GDM1 (cell line): ENCODE results near the gene ACIN1.

Experiments
- DNase-seq: peaks from one replicate; lab custom pipeline; 2025; lab: John Stamatoyannopoulos, UW

ACIN1 gene, protein sequence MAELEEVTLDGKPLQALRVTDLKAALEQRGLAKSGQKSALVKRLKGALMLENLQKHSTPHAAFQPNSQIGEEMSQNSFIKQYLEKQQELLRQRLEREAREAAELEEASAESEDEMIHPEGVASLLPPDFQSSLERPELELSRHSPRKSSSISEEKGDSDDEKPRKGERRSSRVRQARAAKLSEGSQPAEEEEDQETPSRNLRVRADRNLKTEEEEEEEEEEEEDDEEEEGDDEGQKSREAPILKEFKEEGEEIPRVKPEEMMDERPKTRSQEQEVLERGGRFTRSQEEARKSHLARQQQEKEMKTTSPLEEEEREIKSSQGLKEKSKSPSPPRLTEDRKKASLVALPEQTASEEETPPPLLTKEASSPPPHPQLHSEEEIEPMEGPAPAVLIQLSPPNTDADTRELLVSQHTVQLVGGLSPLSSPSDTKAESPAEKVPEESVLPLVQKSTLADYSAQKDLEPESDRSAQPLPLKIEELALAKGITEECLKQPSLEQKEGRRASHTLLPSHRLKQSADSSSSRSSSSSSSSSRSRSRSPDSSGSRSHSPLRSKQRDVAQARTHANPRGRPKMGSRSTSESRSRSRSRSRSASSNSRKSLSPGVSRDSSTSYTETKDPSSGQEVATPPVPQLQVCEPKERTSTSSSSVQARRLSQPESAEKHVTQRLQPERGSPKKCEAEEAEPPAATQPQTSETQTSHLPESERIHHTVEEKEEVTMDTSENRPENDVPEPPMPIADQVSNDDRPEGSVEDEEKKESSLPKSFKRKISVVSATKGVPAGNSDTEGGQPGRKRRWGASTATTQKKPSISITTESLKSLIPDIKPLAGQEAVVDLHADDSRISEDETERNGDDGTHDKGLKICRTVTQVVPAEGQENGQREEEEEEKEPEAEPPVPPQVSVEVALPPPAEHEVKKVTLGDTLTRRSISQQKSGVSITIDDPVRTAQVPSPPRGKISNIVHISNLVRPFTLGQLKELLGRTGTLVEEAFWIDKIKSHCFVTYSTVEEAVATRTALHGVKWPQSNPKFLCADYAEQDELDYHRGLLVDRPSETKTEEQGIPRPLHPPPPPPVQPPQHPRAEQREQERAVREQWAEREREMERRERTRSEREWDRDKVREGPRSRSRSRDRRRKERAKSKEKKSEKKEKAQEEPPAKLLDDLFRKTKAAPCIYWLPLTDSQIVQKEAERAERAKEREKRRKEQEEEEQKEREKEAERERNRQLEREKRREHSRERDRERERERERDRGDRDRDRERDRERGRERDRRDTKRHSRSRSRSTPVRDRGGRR

GRCh38 chr14:23094666-23095195 lies at the start of gene ACIN1:
ACIN1 (minus strand) TSS chr14:23095136; CDS start chr14:23095112, 24 bp downstream.
- DNase-seq = no peak

DNA sequence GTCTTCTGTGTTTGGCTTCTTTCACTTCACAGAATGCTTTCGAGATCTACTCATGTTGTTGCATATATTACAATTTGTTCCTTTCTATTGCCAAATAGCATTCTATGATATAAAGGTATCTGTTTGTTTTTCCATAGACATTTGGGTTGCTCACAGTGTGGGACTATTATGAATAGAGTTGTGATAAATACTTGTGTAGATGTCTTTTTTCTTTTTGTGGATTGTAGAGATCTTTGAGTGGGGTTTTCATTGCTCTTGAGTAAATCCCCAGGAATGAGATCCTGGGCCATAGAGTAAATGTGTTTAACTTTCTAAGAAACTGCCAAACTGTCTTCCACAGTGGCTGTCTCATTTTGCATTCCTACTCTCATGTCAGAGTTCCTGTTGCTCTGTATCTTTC lies 49.0 kb upstream of the ACIN1 start:
- DNase-seq = no peak

DNA sequence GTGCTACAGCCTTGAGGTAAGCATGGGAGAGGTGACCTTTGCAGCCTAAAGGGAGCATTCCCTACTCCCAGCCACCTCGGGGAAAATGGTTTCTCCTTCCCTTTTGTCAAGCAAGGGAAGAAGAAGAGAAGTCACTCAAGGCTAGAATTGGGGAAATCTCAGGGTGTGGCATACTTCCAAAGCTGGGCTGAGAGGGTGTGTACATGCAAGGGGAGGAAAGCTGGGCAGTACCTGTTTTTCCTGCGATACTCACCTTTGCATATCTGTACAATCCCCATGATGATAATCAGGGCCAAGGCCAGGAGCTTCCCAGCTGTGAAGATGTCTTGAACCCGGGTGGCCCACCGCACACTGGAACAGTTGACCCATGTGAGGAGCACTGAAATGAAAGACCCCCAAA lies 47.9 kb upstream of the ACIN1 start:
- no peak for DNase-seq

DNA sequence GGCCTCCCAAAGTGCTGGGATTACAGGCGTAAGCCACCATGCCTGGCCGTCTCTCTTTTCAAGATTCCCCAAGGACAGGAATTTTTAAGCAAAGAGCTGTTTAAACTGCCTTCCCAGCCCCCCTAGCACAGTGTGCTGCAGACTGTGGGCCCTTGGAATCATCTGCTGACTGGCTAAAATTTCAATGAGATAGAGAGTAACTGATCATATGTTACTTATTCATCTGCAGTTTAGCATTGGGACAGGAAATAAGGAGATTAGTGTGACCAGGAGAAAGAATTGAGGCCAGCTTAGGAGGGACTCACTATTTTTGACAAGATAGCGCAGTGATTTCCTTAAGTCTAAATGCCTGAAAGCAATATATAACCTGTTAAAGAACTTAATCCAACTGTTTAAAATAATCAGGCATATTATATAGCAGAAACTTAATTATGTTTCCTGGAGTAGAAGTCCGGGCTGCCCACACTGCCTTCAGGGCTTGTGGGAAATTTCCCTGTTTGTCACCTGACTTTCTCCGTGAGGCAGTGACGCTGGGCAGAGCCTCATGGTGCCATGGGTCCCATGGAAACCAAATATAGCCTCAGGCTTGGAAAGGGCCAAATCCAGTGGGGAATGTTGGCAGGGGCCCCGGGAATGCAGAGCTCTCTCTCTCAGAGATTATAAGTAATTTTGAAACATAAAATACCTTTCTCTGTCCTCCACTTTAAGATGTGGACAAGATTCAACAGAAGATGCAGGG lies 46.9 kb upstream of the ACIN1 start:
- DNase-seq = no peak

GRCh38 chr14:23140371-23140770 lies 45.4 kb upstream of the ACIN1 start:
- no peak for DNase-seq

GRCh38 chr14:23139874-23140273 lies 44.9 kb upstream of the ACIN1 start:
- no peak for DNase-seq

- no peak for DNase-seq
Measured at GRCh38 chr14:23137813-23138535, 43.0 kb upstream of the ACIN1 start.

DNA sequence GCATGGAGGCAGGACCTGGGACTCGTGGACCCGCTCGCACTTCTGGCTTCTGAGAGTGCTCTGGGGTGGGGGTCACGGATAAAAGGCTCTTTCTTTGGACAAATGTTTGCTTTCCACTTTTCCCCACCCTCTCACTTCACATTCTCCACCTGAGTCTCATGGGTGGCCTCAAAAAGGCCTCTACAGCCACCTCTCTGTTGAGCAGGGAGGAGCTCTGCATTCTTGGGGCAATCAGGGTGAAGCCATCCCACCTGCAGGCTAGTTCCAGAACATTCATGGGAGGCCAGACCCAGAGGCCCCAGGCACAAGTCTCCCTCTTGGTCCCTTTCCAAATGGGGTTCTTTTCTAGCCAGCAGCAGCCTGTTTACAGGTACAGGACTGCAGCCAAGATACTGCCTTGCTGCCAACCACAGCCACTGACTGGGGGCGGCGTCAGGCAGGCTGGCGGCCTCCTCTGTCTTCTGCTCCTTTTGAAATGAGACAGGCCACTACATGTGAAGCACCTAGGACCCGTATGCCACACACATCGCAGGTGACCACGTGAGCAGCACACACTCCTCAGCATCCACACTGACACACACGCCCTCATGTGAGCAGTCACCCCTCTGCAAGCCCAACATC lies 42.4 kb upstream of the ACIN1 start:
- no peak for DNase-seq

DNA sequence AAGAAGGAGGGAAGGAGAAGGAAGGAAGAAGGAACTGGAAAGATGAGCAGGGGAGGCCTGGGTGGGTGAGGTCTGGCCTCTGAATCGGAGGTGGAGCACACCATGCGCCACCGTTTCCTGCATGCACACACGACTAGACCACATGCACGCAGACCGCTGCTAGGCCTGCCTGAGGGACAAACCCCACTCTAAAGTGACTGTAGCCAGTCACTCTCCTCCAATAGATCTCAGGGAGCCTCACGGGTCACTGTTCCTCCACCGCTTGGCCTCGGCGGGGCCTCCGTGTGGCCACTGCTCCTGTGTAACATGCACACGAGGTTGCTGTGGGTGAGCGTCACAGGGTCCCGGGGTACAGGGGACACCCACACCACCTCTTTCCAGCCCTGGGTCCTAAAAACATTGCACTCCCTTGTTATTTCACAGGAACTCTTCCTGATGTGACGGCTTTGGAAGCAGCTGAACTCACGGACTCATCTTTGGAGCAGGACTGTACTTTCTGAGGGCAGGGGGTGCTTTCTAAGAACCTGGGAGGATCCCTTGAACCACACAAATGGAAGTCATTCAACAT lies 41.7 kb upstream of the ACIN1 start:
- no peak for DNase-seq

GRCh38 chr14:23132970-23133369 lies 38.0 kb upstream of the ACIN1 start:
- DNase-seq = no peak

- DNase-seq = no peak
Measured at GRCh38 chr14:23131482-23131881, 36.5 kb upstream of the ACIN1 start.

- no peak for DNase-seq
Measured at GRCh38 chr14:23130871-23131270, 35.9 kb upstream of the ACIN1 start.

DNA sequence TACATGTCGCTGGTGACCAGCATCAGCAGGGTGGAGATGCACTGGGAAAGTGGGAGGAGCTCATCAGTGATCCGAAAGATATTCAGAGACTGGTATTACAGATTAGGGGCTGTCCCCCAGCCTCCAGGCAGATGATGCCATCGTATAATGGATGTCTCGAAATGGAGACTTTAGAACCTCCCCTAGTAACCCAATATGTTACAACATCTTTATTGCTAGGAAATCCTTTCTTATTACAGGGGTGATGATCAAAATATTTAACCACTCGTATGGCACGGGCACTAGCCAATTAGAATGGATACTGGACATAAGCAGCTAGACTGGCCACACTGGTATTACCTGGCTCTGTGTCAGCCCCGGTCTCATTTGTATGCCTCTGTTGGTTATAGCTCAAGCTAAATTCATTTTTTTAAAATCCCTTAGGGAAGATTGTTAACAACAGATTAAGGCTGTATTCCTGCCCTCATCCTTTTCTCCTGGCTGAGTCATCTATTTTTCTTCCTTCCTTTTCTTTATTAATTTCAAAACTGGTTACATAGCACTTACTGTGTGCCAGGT lies 34.9 kb upstream of the ACIN1 start:
- DNase-seq = no peak

GRCh38 chr14:23128969-23129758 lies 34.2 kb upstream of the ACIN1 start:
- no peak for DNase-seq

GRCh38 chr14:23127861-23128260 lies 32.9 kb upstream of the ACIN1 start:
- no peak for DNase-seq

GRCh38 chr14:23126548-23127278 lies 31.8 kb upstream of the ACIN1 start:
- no peak for DNase-seq

DNA sequence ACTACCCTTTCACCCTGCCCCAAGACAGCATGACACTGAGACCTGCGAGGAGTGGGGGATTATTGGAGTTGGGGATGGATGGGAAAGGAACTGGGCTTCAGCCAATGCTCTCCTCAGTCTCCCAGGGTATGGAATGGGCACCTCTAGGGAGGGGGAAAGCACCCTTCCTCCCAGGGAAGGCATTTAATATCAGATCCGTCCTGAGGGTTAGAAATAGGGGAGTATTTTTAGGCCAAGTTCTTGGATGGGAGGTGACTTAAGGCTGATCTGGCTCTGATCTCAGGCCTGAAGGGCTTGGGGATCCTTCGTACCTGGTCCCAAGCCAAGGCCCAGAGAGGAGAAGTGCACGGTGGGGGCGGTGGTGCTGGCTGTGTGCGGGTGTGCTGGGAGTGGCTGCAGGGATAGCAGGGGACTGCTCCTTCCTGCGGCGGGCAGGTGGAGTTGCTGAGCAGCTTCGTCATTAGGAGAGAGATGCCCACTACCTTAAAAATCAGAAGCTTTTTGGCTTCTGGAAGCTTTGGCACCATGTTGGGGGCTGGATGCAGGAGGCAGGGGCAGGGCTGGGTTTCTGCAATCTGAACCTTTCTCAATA lies 31.1 kb upstream of the ACIN1 start:
- DNase-seq = no peak

DNA sequence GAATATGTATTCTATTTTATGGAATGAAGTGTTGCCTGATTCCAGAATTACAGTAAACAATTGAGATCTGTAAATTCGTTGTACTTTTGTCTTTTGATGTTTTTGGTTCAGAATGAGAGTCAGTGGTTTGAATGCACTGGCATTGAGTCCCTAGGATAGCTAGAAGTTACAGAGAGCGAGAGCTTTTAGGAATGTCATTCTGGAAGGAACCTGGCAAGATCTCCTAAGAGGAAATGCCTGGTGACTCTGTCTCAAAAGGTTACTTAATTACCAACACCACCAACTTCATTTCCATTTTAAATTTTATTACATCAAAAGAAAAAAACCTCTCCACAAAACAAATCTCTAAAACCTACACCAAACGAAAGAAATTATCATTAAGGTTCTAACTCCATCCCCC lies 30.1 kb upstream of the ACIN1 start:
- no peak for DNase-seq
